ENCODE measurements around the gene GREM2. TPM values are rescaled to one million over a fixed set of nuclear protein-coding genes. Genes with fewer than 3 reads are reported as not detected.

GREM2 gene
- total RNA-seq, 2 donors from 2014 or later, result 7.8 to 10.9 TPM

- H3K4me1 ChIP-seq (ENCODE audit: control insufficient read depth, insufficient read depth, low read length), result no peaks in the 10 kb centered on the region
- H3K4me1 Mint-ChIP-seq, result no peaks in the 10 kb centered on the region
- H3K27me3 ChIP-seq (ENCODE audit: control insufficient read depth, insufficient read depth, low read length, poor library complexity, severe bottlenecking), result no peaks in the 10 kb centered on the region
- no peak for DNase-seq
- no peak for TF ChIP-seq CTCF (conservative IDR thresholded peaks at IDR 0.05)
- H3K9ac ChIP-seq (ENCODE audit: extremely low read depth, low read length, poor library complexity, severe bottlenecking), result no peak overlapping the region
- no peak overlapping the region for H3K27ac Mint-ChIP-seq
- H3K36me3 Mint-ChIP-seq (ENCODE audit: low read depth), result peaks cover 11% of the 10 kb centered on the region
- H3K9me3 Mint-ChIP-seq, result peaks cover 4% of the 10 kb centered on the region
- H3K27me3 Mint-ChIP-seq (ENCODE audit: insufficient read depth), result no peaks in the 10 kb centered on the region
- WGBS, 2 experiments (ENCODE audit: insufficient coverage in 1 of 2, insufficient read length in 1 of 2), result 95 to 97% methylated on average over 3 to 4 of the region's 4 CpGs
- no peaks in the 10 kb centered on the region for H3K9me3 ChIP-seq (ENCODE audit: control insufficient read depth, low read length)
- no peak overlapping the region for H3K4me3 Mint-ChIP-seq
- peaks cover 14% of the 10 kb centered on the region for H3K36me3 ChIP-seq (ENCODE audit: control insufficient read depth, insufficient read depth, low read length)
- no peak overlapping the region for H3K4me3 ChIP-seq (ENCODE audit: low read length)
- no peak overlapping the region for H3K27ac ChIP-seq (ENCODE audit: low read depth, low read length)
Measured at GRCh38 chr1:240506176-240506575, 105.8 kb downstream of the GREM2 start.

- Mint-ChIP-seq H3K27me3 (ENCODE audit: insufficient read depth) (no peaks in the 10 kb centered on the region), H3K4me3 (no peak overlapping the region), H3K4me1 (peaks cover 2% of the 10 kb centered on the region), H3K36me3 (ENCODE audit: low read depth) (peaks cover 5% of the 10 kb centered on the region), H3K9me3 (peaks cover 2% of the 10 kb centered on the region), H3K27ac (no peak overlapping the region)
- 88 to 96% methylated on average over 1 of the region's 1 CpG for WGBS, 2 experiments (ENCODE audit: insufficient coverage in 1 of 2, insufficient read length in 1 of 2)
- H3K27me3 ChIP-seq (ENCODE audit: control insufficient read depth, insufficient read depth, low read length, poor library complexity, severe bottlenecking), result no peaks in the 10 kb centered on the region
- H3K9me3 ChIP-seq (ENCODE audit: control insufficient read depth, low read length), result peaks cover 6% of the 10 kb centered on the region
- TF ChIP-seq CTCF (conservative IDR thresholded peaks at IDR 0.05), result no peak
- H3K4me1 ChIP-seq (ENCODE audit: control insufficient read depth, insufficient read depth, low read length), result no peaks in the 10 kb centered on the region
- no peak for DNase-seq
- peaks cover 16% of the 10 kb centered on the region for H3K36me3 ChIP-seq (ENCODE audit: control insufficient read depth, insufficient read depth, low read length)
- no peak overlapping the region for H3K27ac ChIP-seq (ENCODE audit: low read depth, low read length)
- no peak overlapping the region for H3K9ac ChIP-seq (ENCODE audit: extremely low read depth, low read length, poor library complexity, severe bottlenecking)
- H3K4me3 ChIP-seq (ENCODE audit: low read length), result no peak overlapping the region
Measured at GRCh38 chr1:240503558-240503957, 108.4 kb downstream of the GREM2 start.

DNA sequence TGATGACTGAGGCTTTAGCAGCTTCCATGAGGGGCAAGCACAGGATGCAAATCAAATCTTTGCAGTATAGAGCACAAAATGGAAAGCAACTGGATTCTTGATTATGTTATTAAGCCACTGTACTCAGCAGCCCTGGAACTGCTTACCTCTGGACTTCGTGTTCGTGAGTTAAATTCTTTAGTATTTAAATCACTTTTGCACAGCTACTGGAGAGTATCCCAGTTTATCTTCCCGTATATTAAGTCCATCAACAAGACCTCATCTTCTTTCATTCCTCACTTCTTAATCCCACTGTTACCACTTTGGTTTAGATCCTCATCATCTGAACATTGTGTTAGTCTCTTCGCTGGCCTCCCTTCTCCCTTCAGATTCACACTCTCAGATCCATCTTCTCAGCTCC lies 108.9 kb downstream of the GREM2 start:
- no peak for TF ChIP-seq CTCF (conservative IDR thresholded peaks at IDR 0.05)
- no peaks in the 10 kb centered on the region for H3K4me1 ChIP-seq (ENCODE audit: control insufficient read depth, insufficient read depth, low read length)
- WGBS, 2 experiments (ENCODE audit: insufficient coverage in 1 of 2, insufficient read length in 1 of 2), result 94 to 97% methylated on average over 4 of the region's 4 CpGs
- no peak overlapping the region for H3K27ac Mint-ChIP-seq
- H3K9ac ChIP-seq (ENCODE audit: extremely low read depth, low read length, poor library complexity, severe bottlenecking), result no peak overlapping the region
- no peak overlapping the region for H3K27ac ChIP-seq (ENCODE audit: low read depth, low read length)
- H3K27me3 ChIP-seq (ENCODE audit: control insufficient read depth, insufficient read depth, low read length, poor library complexity, severe bottlenecking), result no peaks in the 10 kb centered on the region
- peaks cover 7% of the 10 kb centered on the region for H3K4me1 Mint-ChIP-seq
- no peak for DNase-seq
- H3K4me3 ChIP-seq (ENCODE audit: low read length), result no peak overlapping the region
- peaks cover 16% of the 10 kb centered on the region for H3K36me3 ChIP-seq (ENCODE audit: control insufficient read depth, insufficient read depth, low read length)
- peaks cover 5% of the 10 kb centered on the region for H3K36me3 Mint-ChIP-seq (ENCODE audit: low read depth)
- peaks cover 2% of the 10 kb centered on the region for H3K9me3 Mint-ChIP-seq
- no peak overlapping the region for H3K4me3 Mint-ChIP-seq
- H3K27me3 Mint-ChIP-seq (ENCODE audit: insufficient read depth), result no peaks in the 10 kb centered on the region
- peaks cover 6% of the 10 kb centered on the region for H3K9me3 ChIP-seq (ENCODE audit: control insufficient read depth, low read length)
